A549 (cell line): ENCODE measurements around the gene SV2C. TPM values are rescaled to one million over a fixed set of nuclear protein-coding genes. Genes with fewer than 3 reads are reported as not detected.

Experiments
- ATAC-seq, 2 experiments: fragments of 200-7000 bp in 1 of 2; fragments of >200 bp in 1 of 2; cut with Nextera tagmentation in 1 of 2; cut with Tn5 transposase in 1 of 2; 3 replicates each; pipeline versions ENCODE4 v1.8.0 to v1.9.1; 2018 to 2020; ENCODE audit warnings: mild to moderate bottlenecking in 1 of 2, moderate library complexity in 1 of 2
- CTCF ChIA-PET: fragments of 300-600 bp; sonication (Branson Sonifier 250); formaldehyde crosslinking; extraction: SDS; loops from one replicate; lab custom pipeline; 2021; ENCODE audit warnings: antibody characterized with exemption, inconsistent platforms; lab: Yijun Ruan, JAX
- POLR2A ChIA-PET: fragments of 350-600 bp; formaldehyde crosslinking; extraction: SDS; loops from one replicate; lab custom pipeline; 2021; ENCODE audit warnings: antibody characterized with exemption, inconsistent platforms; lab: Yijun Ruan, JAX
- DNase-seq, 2 experiments: peaks; one replicate each; pipeline versions ENCODE4 v3.0.0 to v3.0.0-alpha.2; 2011 to 2016; ENCODE audit warnings: low read depth in 1 of 2, low spot score in 1 of 2
- FAIRE-seq: peaks from 2 replicates; lab custom pipeline; 2011; peaks lifted over from hg19 to GRCh38; lab: Jason Lieb, UNC
- H3K27ac ChIP-seq, 2 experiments: fragments of >200 bp; sonication (Bioruptor Twin); formaldehyde crosslinking; 3 replicates each; pipeline ENCODE4 v1.5.1; 2016 to 2017
- H3K4me1 ChIP-seq: fragments of >200 bp; sonication (Bioruptor Twin); formaldehyde crosslinking; 3 replicates; pipeline ENCODE4 v1.6.1; 2016
- H3K4me2 ChIP-seq: fragments of >200 bp; sonication (Bioruptor Twin); formaldehyde crosslinking; 3 replicates; pipeline ENCODE4 v1.6.1; 2016
- H3K4me3 ChIP-seq: fragments of >200 bp; sonication (Bioruptor Twin); formaldehyde crosslinking; 3 replicates; pipeline ENCODE4 v1.5.1; 2016
- H3K9me3 ChIP-seq: fragments of >200 bp; sonication (Bioruptor Twin); formaldehyde crosslinking; 3 replicates; pipeline ENCODE4 v1.6.1; 2016
- CBX8 ChIP-seq: fragments of 200-600 bp; sonication (generic); IDR thresholded peaks from 2 replicates; pipeline ENCODE4 v1.6.1; 2016
- CEBPB ChIP-seq, 2 experiments: fragments of >200 bp in 1 of 2; sonication (Bioruptor Twin) in 1 of 2; formaldehyde crosslinking in 1 of 2; IDR thresholded peaks; 2 replicates each; pipeline ENCODE4 v1.6.1; 2012 to 2016
- CHD2 ChIP-seq: fragments of 150-350 bp; IDR thresholded peaks from 2 replicates; pipeline ENCODE4 v1.6.1; 2014; ENCODE audit warnings: low read length; ENCODE audit not compliant: partially characterized antibody
- CHD4 ChIP-seq: fragments of 200-600 bp; sonication (generic); IDR thresholded peaks from 2 replicates; pipeline ENCODE4 v1.6.1; 2016; ENCODE audit warnings: antibody characterized with exemption, mild to moderate bottlenecking, borderline replicate concordance
- EHF ChIP-seq: fragments of 250-450 bp; sonication (Bioruptor Pico); IDR thresholded peaks from 2 replicates; pipeline ENCODE4 v1.5.0; 2020; ENCODE audit warnings: mild to moderate bottlenecking
- EHMT2 ChIP-seq: fragments of 200-600 bp; sonication (generic); IDR thresholded peaks from 2 replicates; pipeline ENCODE4 v1.6.1; 2016; ENCODE audit warnings: antibody characterized with exemption, low read depth, mild to moderate bottlenecking, moderate library complexity
- EP300 ChIP-seq, 2 experiments: fragments of >200 bp; sonication (Bioruptor Twin); formaldehyde crosslinking; IDR thresholded peaks; 2 replicates in 1 of 2; 3 replicates in 1 of 2; pipeline ENCODE4 v1.6.1; 2016 to 2017
- GATA3 ChIP-seq: IDR thresholded peaks from 2 replicates; pipeline ENCODE4 v1.6.1; 2012; ENCODE audit warnings: borderline replicate concordance
- JUN ChIP-seq, 2 experiments: fragments of >200 bp; sonication (Bioruptor Twin); formaldehyde crosslinking; IDR thresholded peaks; 2 replicates in 1 of 2; 3 replicates in 1 of 2; pipeline ENCODE4 v1.6.1; 2016 to 2017
- JUNB ChIP-seq: fragments of >200 bp; sonication (Bioruptor Twin); formaldehyde crosslinking; IDR thresholded peaks from 2 replicates; pipeline ENCODE4 v1.6.1; 2016
- KDM5A ChIP-seq: fragments of 200-600 bp; sonication (generic); IDR thresholded peaks from 2 replicates; pipeline ENCODE4 v1.6.1; 2016; ENCODE audit warnings: antibody characterized with exemption, mild to moderate bottlenecking
- MYC ChIP-seq: IDR thresholded peaks from 2 replicates; pipeline ENCODE4 v1.6.1; 2012; ENCODE audit warnings: mild to moderate bottlenecking, inconsistent platforms, low read length, improper control_type of control experiment, borderline replicate concordance
- NFE2L2 ChIP-seq: fragments of 150-350 bp; conservative IDR thresholded peaks from 2 replicates; pipeline ENCODE4 v1.6.1; 2014; ENCODE audit warnings: low read length
- NR3C1 ChIP-seq: fragments of >200 bp; sonication (Bioruptor Twin); formaldehyde crosslinking; IDR thresholded peaks from 3 replicates; pipeline ENCODE4 v1.6.1; 2017
- PHF8 ChIP-seq: fragments of 200-600 bp; sonication (generic); IDR thresholded peaks from 2 replicates; pipeline ENCODE4 v1.6.1; 2016; ENCODE audit warnings: low read depth, mild to moderate bottlenecking, antibody characterized with exemption, moderate library complexity, borderline replicate concordance
- POLR2A ChIP-seq: IDR thresholded peaks from 2 replicates; pipeline ENCODE4 v1.6.1; 2012; ENCODE audit warnings: mild to moderate bottlenecking, low read length
- RAD21 ChIP-seq, 2 experiments: fragments of >200 bp in 1 of 2; sonication (Bioruptor Twin) in 1 of 2; formaldehyde crosslinking in 1 of 2; IDR thresholded peaks in 1 of 2; conservative IDR thresholded peaks in 1 of 2; 2 replicates in 1 of 2; 3 replicates in 1 of 2; pipeline ENCODE4 v1.6.1; 2012 to 2018; ENCODE audit warnings: inconsistent platforms in 1 of 2
- RARB ChIP-seq: fragments of 250-450 bp; sonication (Bioruptor Pico); IDR thresholded peaks from 2 replicates; pipeline ENCODE4 v1.8.0; 2021; ENCODE audit warnings: mild to moderate bottlenecking, moderate library complexity
- RNF2 ChIP-seq: fragments of 200-600 bp; sonication (generic); IDR thresholded peaks from 2 replicates; pipeline ENCODE4 v1.6.1; 2016; ENCODE audit warnings: low read depth, mild to moderate bottlenecking, antibody characterized with exemption, moderate library complexity, borderline replicate concordance
- SMC3 ChIP-seq: fragments of >200 bp; sonication (Bioruptor Twin); formaldehyde crosslinking; IDR thresholded peaks from 3 replicates; pipeline ENCODE4 v1.6.1; 2018; ENCODE audit warnings: inconsistent platforms
- SREBF2 ChIP-seq: fragments of 450-650 bp; IDR thresholded peaks from 2 replicates; pipeline ENCODE4 v1.6.1; 2014; ENCODE audit warnings: mild to moderate bottlenecking, moderate library complexity
- TP53 ChIP-seq: fragments of 250-450 bp; sonication (Bioruptor Pico); IDR thresholded peaks from 2 replicates; pipeline ENCODE4 v1.5.0; 2021; ENCODE audit warnings: mild to moderate bottlenecking, moderate library complexity
- ZC3H11A ChIP-seq: fragments of 450-650 bp; IDR thresholded peaks from 2 replicates; pipeline ENCODE4 v1.6.1; 2014; ENCODE audit warnings: antibody characterized with exemption, mild to moderate bottlenecking
- ZFP36 ChIP-seq: fragments of 450-650 bp; IDR thresholded peaks from 2 replicates; pipeline ENCODE4 v1.6.1; 2014; ENCODE audit warnings: borderline replicate concordance; ENCODE audit not compliant: partially characterized antibody
- ZNF302 ChIP-seq: fragments of 250-450 bp; sonication (Bioruptor Pico); IDR thresholded peaks from 2 replicates; pipeline ENCODE4 v1.9.0; 2021; ENCODE audit warnings: inconsistent platforms, mild to moderate bottlenecking, moderate library complexity
- WGBS: methylation state at CpG from one replicate; pipeline ENCODE4 v1.1.6; 2017; ENCODE audit errors: missing lambda C conversion rate; 5-methylcytosine and 5-hydroxymethylcytosine counted together
- polyA plus RNA-seq, 4 experiments: library from polyadenylated mRNA; depleted of rRNA in 3 of 4; stranded (reverse); fragments of >200 nt; fragmentation: RNase III in 1 of 4; extraction: RNeasy Plus Mini Kit Qiagen cat#74134 plus additional on column Dnase treatment in 1 of 4; gene quantifications; 2 replicates in 3 of 4; 3 replicates in 1 of 4; pipeline ENCODE4 v1.2.3, GENCODE V29; 2011 to 2017
- TF ChIP-seq, protein P1 (sequence below): fragments of 450-650 bp; IDR thresholded peaks from 2 replicates; pipeline ENCODE4 v1.6.1; 2014; ENCODE audit warnings: antibody characterized with exemption
- TF ChIP-seq, protein P2 (sequence below): fragments of 250-450 bp; sonication (Bioruptor Pico); IDR thresholded peaks from 2 replicates; pipeline ENCODE4 v1.5.0; 2020; ENCODE audit warnings: low read depth, mild to moderate bottlenecking, moderate library complexity
- TF ChIP-seq, protein P3 (sequence below): IDR thresholded peaks from 2 replicates; pipeline ENCODE4 v1.6.1; 2012
- TF ChIP-seq, protein P4 (sequence below): fragments of 150-350 bp; IDR thresholded peaks from 2 replicates; pipeline ENCODE4 v1.6.1; 2014; ENCODE audit warnings: low read depth, mild to moderate bottlenecking, low read length
- TF ChIP-seq, protein P5 (sequence below): fragments of >200 bp; sonication (Bioruptor Twin); formaldehyde crosslinking; IDR thresholded peaks from 2 replicates; pipeline ENCODE4 v1.6.1; 2016
- TF ChIP-seq, protein P6 (sequence below): fragments of 200-600 bp; sonication (generic); IDR thresholded peaks from 2 replicates; pipeline ENCODE4 v1.6.1; 2016; ENCODE audit warnings: antibody characterized with exemption, mild to moderate bottlenecking, moderate library complexity

SV2C gene
- polyA plus RNA-seq, 2 of the 4 experiments (the other 2 are of a cell fraction), result not detected

DNA sequence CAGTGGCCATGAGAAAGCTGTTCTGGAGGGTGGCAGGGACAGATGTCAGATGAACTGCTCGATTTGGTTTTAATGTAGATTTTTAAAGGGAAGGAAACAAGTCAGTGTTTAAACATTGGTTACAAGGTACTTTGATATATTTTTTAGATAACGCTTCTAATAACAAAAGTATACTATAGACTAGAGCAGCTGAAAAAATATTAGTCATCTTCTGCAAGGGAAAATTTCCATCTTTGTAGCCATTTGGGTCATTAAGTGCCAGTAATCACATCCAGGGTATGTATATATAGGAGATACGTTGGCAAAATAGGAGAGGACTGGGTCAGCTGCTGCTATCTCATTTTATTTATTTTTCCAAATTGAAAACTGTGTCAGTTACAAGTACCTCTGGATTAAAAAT, 69.0 kb downstream of the SV2C start:
- no peak for DNase-seq
- FAIRE-seq, result no peak
- ChIA-PET POLR2A (interaction anchor here (0.6 kb wide), 1 partner anchor 308 kb away, joined by 3 read pairs; no protein-coding TSS in a partner anchor), CTCF (interaction anchor here (1.3 to 1.4 kb wide), 2 partner anchors 19 to 23 kb away, joined by 3 to 5 read pairs; no protein-coding TSS in a partner anchor)
- WGBS, result 18% methylated on average over 3 of the region's 3 CpGs
- no peak for ATAC-seq
- Histone ChIP-seq H3K27ac (no peak overlapping the region), H3K4me3 (no peak overlapping the region), H3K4me2 (no peak overlapping the region), H3K4me1 (no peaks in the 10 kb centered on the region), H3K9me3 (no peaks in the 10 kb centered on the region)
- TF ChIP-seq POLR2A (no peak), TP53 (CRISPR knock-in tag) (no peak), EHMT2 (no peak), JUN (IDR thresholded peaks at IDR 0.05) (no peak), NFE2L2 (no peak), ZNF302 (CRISPR knock-in tag) (no peak), JUNB (no peak), GATA3 (no peak), CHD4 (no peak), ZC3H11A (no peak), CEBPB (IDR thresholded peaks at IDR 0.05) (no peak), ZFP36 (no peak), NR3C1 (no peak), CBX8 (no peak), SREBF2 (no peak)
- TF ChIP-seq, protein P1, sequence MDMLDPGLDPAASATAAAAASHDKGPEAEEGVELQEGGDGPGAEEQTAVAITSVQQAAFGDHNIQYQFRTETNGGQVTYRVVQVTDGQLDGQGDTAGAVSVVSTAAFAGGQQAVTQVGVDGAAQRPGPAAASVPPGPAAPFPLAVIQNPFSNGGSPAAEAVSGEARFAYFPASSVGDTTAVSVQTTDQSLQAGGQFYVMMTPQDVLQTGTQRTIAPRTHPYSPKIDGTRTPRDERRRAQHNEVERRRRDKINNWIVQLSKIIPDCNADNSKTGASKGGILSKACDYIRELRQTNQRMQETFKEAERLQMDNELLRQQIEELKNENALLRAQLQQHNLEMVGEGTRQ, result no peak
- TF ChIP-seq, protein P2, sequence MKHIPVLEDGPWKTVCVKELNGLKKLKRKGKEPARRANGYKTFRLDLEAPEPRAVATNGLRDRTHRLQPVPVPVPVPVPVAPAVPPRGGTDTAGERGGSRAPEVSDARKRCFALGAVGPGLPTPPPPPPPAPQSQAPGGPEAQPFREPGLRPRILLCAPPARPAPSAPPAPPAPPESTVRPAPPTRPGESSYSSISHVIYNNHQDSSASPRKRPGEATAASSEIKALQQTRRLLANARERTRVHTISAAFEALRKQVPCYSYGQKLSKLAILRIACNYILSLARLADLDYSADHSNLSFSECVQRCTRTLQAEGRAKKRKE (CRISPR knock-in tag), result no peak
- TF ChIP-seq, protein P3, sequence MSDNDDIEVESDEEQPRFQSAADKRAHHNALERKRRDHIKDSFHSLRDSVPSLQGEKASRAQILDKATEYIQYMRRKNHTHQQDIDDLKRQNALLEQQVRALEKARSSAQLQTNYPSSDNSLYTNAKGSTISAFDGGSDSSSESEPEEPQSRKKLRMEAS, result no peak
- TF ChIP-seq, protein P4, sequence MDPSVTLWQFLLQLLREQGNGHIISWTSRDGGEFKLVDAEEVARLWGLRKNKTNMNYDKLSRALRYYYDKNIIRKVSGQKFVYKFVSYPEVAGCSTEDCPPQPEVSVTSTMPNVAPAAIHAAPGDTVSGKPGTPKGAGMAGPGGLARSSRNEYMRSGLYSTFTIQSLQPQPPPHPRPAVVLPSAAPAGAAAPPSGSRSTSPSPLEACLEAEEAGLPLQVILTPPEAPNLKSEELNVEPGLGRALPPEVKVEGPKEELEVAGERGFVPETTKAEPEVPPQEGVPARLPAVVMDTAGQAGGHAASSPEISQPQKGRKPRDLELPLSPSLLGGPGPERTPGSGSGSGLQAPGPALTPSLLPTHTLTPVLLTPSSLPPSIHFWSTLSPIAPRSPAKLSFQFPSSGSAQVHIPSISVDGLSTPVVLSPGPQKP, result no peak
- TF ChIP-seq, protein P5, sequence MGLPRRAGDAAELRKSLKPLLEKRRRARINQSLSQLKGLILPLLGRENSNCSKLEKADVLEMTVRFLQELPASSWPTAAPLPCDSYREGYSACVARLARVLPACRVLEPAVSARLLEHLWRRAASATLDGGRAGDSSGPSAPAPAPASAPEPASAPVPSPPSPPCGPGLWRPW, result no peak

DNA sequence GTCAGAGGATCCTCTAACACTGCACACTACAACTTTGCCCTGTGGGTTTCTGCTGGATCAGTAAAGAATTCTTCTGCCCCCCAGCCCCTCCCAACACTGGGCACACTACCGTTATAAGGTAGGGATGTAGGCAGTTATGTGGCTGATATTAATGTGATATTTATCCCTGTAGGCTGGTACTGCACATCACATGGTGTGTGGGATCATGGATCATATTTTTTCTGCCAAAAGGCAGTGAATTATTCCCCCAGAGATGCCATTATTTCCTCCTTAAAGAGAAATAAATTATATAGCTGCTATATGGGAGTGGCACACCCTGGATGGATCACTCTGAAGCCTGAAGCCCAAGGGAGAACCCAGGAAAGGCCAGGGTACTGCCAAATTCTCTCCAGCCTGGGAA, 69.5 kb downstream of the SV2C start:
- Histone ChIP-seq H3K4me1 (no peaks in the 10 kb centered on the region), H3K4me2 (no peak overlapping the region), H3K27ac (no peak overlapping the region), H3K4me3 (no peak overlapping the region), H3K9me3 (no peaks in the 10 kb centered on the region)
- WGBS, result 0% methylated on average over 1 of the region's 1 CpG
- ChIA-PET CTCF (interaction anchor here (0.8 to 1.4 kb wide), 2 partner anchors 15 to 22 kb away, joined by 3 to 5 read pairs; no protein-coding TSS in a partner anchor), POLR2A (interaction anchor here (0.6 kb wide), 1 partner anchor 308 kb away, joined by 3 read pairs; no protein-coding TSS in a partner anchor)
- FAIRE-seq, result no peak
- no peak for ATAC-seq
- DNase-seq, result no peak
- TF ChIP-seq RNF2 (no peak), MYC (no peak), RARB (no peak), SMC3 (no peak), GATA3 (no peak), EHMT2 (no peak), SREBF2 (no peak), CBX8 (no peak), KDM5A (no peak), EHF (CRISPR knock-in tag) (no peak), EP300 (IDR thresholded peaks at IDR 0.05) (no peak), RAD21 (conservative IDR thresholded peaks at IDR 0.05 in 1 of 2, IDR thresholded peaks at IDR 0.05 in 1 of 2) (no peak), CHD2 (no peak), PHF8 (no peak), POLR2A (no peak)
- TF ChIP-seq, protein P6, sequence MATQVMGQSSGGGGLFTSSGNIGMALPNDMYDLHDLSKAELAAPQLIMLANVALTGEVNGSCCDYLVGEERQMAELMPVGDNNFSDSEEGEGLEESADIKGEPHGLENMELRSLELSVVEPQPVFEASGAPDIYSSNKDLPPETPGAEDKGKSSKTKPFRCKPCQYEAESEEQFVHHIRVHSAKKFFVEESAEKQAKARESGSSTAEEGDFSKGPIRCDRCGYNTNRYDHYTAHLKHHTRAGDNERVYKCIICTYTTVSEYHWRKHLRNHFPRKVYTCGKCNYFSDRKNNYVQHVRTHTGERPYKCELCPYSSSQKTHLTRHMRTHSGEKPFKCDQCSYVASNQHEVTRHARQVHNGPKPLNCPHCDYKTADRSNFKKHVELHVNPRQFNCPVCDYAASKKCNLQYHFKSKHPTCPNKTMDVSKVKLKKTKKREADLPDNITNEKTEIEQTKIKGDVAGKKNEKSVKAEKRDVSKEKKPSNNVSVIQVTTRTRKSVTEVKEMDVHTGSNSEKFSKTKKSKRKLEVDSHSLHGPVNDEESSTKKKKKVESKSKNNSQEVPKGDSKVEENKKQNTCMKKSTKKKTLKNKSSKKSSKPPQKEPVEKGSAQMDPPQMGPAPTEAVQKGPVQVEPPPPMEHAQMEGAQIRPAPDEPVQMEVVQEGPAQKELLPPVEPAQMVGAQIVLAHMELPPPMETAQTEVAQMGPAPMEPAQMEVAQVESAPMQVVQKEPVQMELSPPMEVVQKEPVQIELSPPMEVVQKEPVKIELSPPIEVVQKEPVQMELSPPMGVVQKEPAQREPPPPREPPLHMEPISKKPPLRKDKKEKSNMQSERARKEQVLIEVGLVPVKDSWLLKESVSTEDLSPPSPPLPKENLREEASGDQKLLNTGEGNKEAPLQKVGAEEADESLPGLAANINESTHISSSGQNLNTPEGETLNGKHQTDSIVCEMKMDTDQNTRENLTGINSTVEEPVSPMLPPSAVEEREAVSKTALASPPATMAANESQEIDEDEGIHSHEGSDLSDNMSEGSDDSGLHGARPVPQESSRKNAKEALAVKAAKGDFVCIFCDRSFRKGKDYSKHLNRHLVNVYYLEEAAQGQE, result no peak
